Naive thymus-derived CD8-positive, alpha-beta T cell (primary cell): ENCODE measurements around the gene GLI3. TPM values are rescaled to one million over a fixed set of nuclear protein-coding genes. Genes with fewer than 3 reads are reported as not detected.

ENCODE experiments used
- ATAC-seq, 2 donors: fragments of 150-1000 bp; cut with Tn5 transposase in 1 of 2; sonication (Bioruptor Pico), chemical (Tn5 transposase) in 1 of 2; 1 replicate in 1 of 2; 2 replicates in 1 of 2; pipeline ENCODE4 v1.10.0; 2021; ENCODE audit warnings: mild to moderate bottlenecking in 2 of 2, moderate library complexity in 2 of 2
- POLR2A ChIA-PET: fragments of 350-600 bp; sonication (Branson Sonifier 250); formaldehyde crosslinking; loops from one replicate; lab custom pipeline; 2021; ENCODE audit warnings: antibody characterized with exemption; lab: Charles Lee
- DNase-seq, 10 donors: peaks; one replicate each; pipeline versions ENCODE4 v3.0.0 to v3.0.0-alpha.2; 2020 to 2022
- H3K27ac Mint-ChIP-seq, 10 donors: one replicate each; pipeline ENCODE4 v1.8.0; 2020 to 2022; ENCODE audit warnings: mild to moderate bottlenecking in 10 of 10, mixed read lengths in 10 of 10, moderate library complexity in 4 of 10, inconsistent platforms in 1 of 10
- H3K27me3 Mint-ChIP-seq, 5 donors: one replicate each; pipeline ENCODE4 v1.8.0; 2021 to 2022; ENCODE audit warnings: mixed read lengths in 5 of 5
- H3K36me3 Mint-ChIP-seq, 3 donors: one replicate each; pipeline ENCODE4 v1.8.0; 2020 to 2022; ENCODE audit warnings: mixed read lengths in 3 of 3, mild to moderate bottlenecking in 2 of 3, inconsistent platforms in 1 of 3
- H3K4me1 Mint-ChIP-seq, 4 donors: one replicate each; pipeline ENCODE4 v1.8.0; 2021 to 2022; ENCODE audit warnings: mixed read lengths in 4 of 4
- H3K4me3 Mint-ChIP-seq, 10 donors: one replicate each; pipeline ENCODE4 v1.8.0; 2020 to 2022; ENCODE audit warnings: mild to moderate bottlenecking in 10 of 10, mixed read lengths in 10 of 10, moderate library complexity in 6 of 10, inconsistent platforms in 1 of 10
- H3K9me3 Mint-ChIP-seq, 9 donors: one replicate each; pipeline ENCODE4 v1.8.0; 2020 to 2022; ENCODE audit warnings: mixed read lengths in 9 of 9, mild to moderate bottlenecking in 3 of 9, inconsistent platforms in 1 of 9, moderate library complexity in 1 of 9
- polyA plus RNA-seq, 3 donors: library from polyadenylated mRNA; unstranded; fragments of 300-500 nt; fragmentation: Illumina TruSeq; gene quantifications; one replicate each; pipeline ENCODE4 v1.2.3, GENCODE V29; 2021
- total RNA-seq, 8 experiments: library from RNA in 2 of 8; stranded (reverse) in 2 of 8; gene quantifications; one replicate each; pipeline ENCODE4 v1.2.3 and lab custom pipeline; 2021 to 2026

Gene GLI3
- total and polyA plus RNA-seq, 5 experiments from 2014 or later = not detected

GRCh38 chr7:42033480-42033879 is 203.5 kb downstream of the GLI3 start:
- no peak overlapping the region for H3K27ac Mint-ChIP-seq
- no peaks in the 10 kb centered on the region for H3K4me1 Mint-ChIP-seq
- H3K9me3 Mint-ChIP-seq = no peaks in the 10 kb centered on the region
- ATAC-seq = no peak
- POLR2A ChIA-PET = no interaction called here
- DNase-seq = no peak
- H3K4me3 Mint-ChIP-seq = no peak overlapping the region
- no peaks in the 10 kb centered on the region for H3K36me3 Mint-ChIP-seq
- H3K27me3 Mint-ChIP-seq = peaks cover 0 to 10% (median 4%) of the 10 kb centered on the region in 5 donors

- H3K4me3 Mint-ChIP-seq = no peak overlapping the region
- ATAC-seq = no peak
- DNase-seq = no peak
These were observed 207.6 kb downstream of the GLI3 start for GRCh38 chr7:42029405-42029804.

GRCh38 chr7:42027521-42027920 is 209.5 kb downstream of the GLI3 start:
- H3K36me3 Mint-ChIP-seq = no peaks in the 10 kb centered on the region
- no peak overlapping the region for H3K4me3 Mint-ChIP-seq
- no peaks in the 10 kb centered on the region for H3K9me3 Mint-ChIP-seq
- DNase-seq (no peak), ATAC-seq (no peak)
- H3K27me3 Mint-ChIP-seq = peaks cover 0 to 9% (median 0%) of the 10 kb centered on the region in 5 donors
- no peaks in the 10 kb centered on the region for H3K4me1 Mint-ChIP-seq
- no peak overlapping the region for H3K27ac Mint-ChIP-seq
- POLR2A ChIA-PET = no interaction called here

More at GRCh38 chr7:42029405-42029804, 207.6 kb downstream of the GLI3 start:
- Mint-ChIP-seq H3K27me3 (peaks cover 0 to 9% (median 0%) of the 10 kb centered on the region in 5 donors), H3K9me3 (no peaks in the 10 kb centered on the region), H3K4me1 (no peaks in the 10 kb centered on the region), H3K36me3 (no peaks in the 10 kb centered on the region), H3K27ac (peak overlapping the region in 1 of 10 donors; percentile 1)
- POLR2A ChIA-PET = no interaction called here

DNA sequence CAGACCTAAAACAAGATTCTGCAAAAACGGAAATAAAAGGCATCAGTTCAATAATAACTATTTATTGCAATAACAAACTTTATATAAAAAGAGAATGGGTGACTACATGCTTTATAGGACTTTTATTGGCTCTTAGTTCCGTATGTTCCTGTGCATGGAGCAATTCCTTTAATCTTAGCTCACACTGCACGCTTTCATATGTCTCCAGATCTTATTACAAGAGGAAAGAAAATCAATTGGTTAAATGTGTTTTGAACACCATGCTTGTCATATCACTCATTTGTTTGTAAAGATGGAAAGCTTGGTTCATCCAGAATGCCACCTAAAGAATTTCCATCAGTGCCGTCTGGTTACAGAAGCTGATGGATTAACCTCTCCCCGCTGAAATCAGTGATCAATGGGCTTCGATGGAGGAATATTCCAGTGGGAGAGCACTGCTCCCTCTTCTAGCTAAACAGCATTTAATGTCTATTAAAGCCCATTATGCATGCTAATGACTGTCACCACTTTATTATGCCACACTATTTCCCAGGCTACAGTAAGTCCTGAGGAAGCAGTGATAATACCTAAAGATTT is 210.3 kb downstream of the GLI3 start:
- H3K27ac Mint-ChIP-seq = no peak overlapping the region
- ATAC-seq (no peak), DNase-seq (no peak)
- peaks cover 0 to 9% (median 0%) of the 10 kb centered on the region in 5 donors for H3K27me3 Mint-ChIP-seq
- no peaks in the 10 kb centered on the region for H3K9me3 Mint-ChIP-seq
- POLR2A ChIA-PET = no interaction called here
- no peaks in the 10 kb centered on the region for H3K36me3 Mint-ChIP-seq
- no peak overlapping the region for H3K4me3 Mint-ChIP-seq
- H3K4me1 Mint-ChIP-seq = no peaks in the 10 kb centered on the region

- Mint-ChIP-seq H3K4me3 (no peak overlapping the region), H3K4me1 (no peaks in the 10 kb centered on the region), H3K27me3 (peaks cover 0 to 9% (median 0%) of the 10 kb centered on the region in 5 donors), H3K36me3 (no peaks in the 10 kb centered on the region), H3K27ac (no peak overlapping the region), H3K9me3 (no peaks in the 10 kb centered on the region)
- no peak for ATAC-seq
- POLR2A ChIA-PET = no interaction called here
- DNase-seq = no peak
These were observed 211.2 kb downstream of the GLI3 start for GRCh38 chr7:42025635-42026375.

GRCh38 chr7:42024537-42024936 is 212.5 kb downstream of the GLI3 start:
- peaks cover 0 to 17% (median 1%) of the 10 kb centered on the region in 5 donors for H3K27me3 Mint-ChIP-seq
- H3K27ac Mint-ChIP-seq = no peak overlapping the region
- DNase-seq (no peak), ATAC-seq (no peak)
- no peaks in the 10 kb centered on the region for H3K4me1 Mint-ChIP-seq
- POLR2A ChIA-PET = no interaction called here
- H3K36me3 Mint-ChIP-seq = no peaks in the 10 kb centered on the region
- H3K9me3 Mint-ChIP-seq = no peaks in the 10 kb centered on the region
- no peak overlapping the region for H3K4me3 Mint-ChIP-seq

- Mint-ChIP-seq H3K4me1 (no peaks in the 10 kb centered on the region), H3K27ac (no peak overlapping the region), H3K9me3 (no peaks in the 10 kb centered on the region), H3K27me3 (peaks cover 2 to 30% (median 5%) of the 10 kb centered on the region in 5 donors), H3K36me3 (no peaks in the 10 kb centered on the region), H3K4me3 (no peak overlapping the region)
- no peak for DNase-seq
- no peak for ATAC-seq
- POLR2A ChIA-PET = no interaction called here
These were observed 213.7 kb downstream of the GLI3 start for GRCh38 chr7:42023262-42023661.

GRCh38 chr7:42022791-42023190 is 214.2 kb downstream of the GLI3 start:
- DNase-seq (no peak), ATAC-seq (no peak)
- Mint-ChIP-seq H3K27me3 (peaks cover 2 to 34% (median 5%) of the 10 kb centered on the region in 5 donors), H3K4me1 (no peaks in the 10 kb centered on the region), H3K27ac (no peak overlapping the region), H3K36me3 (no peaks in the 10 kb centered on the region), H3K4me3 (no peak overlapping the region), H3K9me3 (no peaks in the 10 kb centered on the region)
- POLR2A ChIA-PET = no interaction called here

GRCh38 chr7:42022056-42022455 is 215.0 kb downstream of the GLI3 start:
- H3K4me1 Mint-ChIP-seq = no peaks in the 10 kb centered on the region
- no peak for ATAC-seq
- H3K9me3 Mint-ChIP-seq = no peaks in the 10 kb centered on the region
- H3K27ac Mint-ChIP-seq = no peak overlapping the region
- H3K27me3 Mint-ChIP-seq = peaks cover 2 to 42% (median 6%) of the 10 kb centered on the region in 5 donors
- POLR2A ChIA-PET = no interaction called here
- no peak overlapping the region for H3K4me3 Mint-ChIP-seq
- no peaks in the 10 kb centered on the region for H3K36me3 Mint-ChIP-seq
- no peak for DNase-seq

GRCh38 chr7:42021631-42022030 is 215.4 kb downstream of the GLI3 start:
- Mint-ChIP-seq H3K27me3 (peaks cover 3 to 46% (median 10%) of the 10 kb centered on the region in 5 donors), H3K4me1 (no peaks in the 10 kb centered on the region), H3K9me3 (peaks cover 0 to 3% (median 0%) of the 10 kb centered on the region in 9 donors), H3K27ac (no peak overlapping the region), H3K36me3 (no peaks in the 10 kb centered on the region), H3K4me3 (no peak overlapping the region)
- DNase-seq = no peak
- no peak for ATAC-seq
- POLR2A ChIA-PET = no interaction called here

DNA sequence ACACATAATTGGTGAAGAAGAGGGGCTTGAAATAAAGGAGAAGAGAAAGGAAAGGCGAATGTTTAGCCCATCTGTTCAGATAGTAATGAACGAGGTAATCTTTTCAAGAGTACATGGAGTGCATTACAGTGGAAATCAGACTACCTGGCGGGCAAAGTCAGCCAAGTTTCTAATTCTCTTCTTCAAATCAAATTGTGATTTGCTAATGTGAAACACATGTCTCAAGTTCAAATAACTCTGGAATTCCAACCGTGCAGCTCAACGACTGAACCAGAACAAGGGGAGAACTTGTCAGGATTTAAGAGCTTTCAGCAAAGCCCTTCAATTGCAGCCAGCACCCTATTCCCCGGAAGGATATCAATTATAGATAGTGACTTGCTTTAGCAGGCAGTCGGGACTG is 216.9 kb downstream of the GLI3 start:
- Mint-ChIP-seq H3K4me1 (no peaks in the 10 kb centered on the region), H3K27me3 (peaks cover 4 to 43% (median 12%) of the 10 kb centered on the region in 5 donors), H3K9me3 (peaks cover 0 to 8% (median 0%) of the 10 kb centered on the region in 9 donors), H3K27ac (no peak overlapping the region), H3K4me3 (no peak overlapping the region), H3K36me3 (no peaks in the 10 kb centered on the region)
- ATAC-seq (no peak), DNase-seq (no peak)
- POLR2A ChIA-PET = no interaction called here

DNA sequence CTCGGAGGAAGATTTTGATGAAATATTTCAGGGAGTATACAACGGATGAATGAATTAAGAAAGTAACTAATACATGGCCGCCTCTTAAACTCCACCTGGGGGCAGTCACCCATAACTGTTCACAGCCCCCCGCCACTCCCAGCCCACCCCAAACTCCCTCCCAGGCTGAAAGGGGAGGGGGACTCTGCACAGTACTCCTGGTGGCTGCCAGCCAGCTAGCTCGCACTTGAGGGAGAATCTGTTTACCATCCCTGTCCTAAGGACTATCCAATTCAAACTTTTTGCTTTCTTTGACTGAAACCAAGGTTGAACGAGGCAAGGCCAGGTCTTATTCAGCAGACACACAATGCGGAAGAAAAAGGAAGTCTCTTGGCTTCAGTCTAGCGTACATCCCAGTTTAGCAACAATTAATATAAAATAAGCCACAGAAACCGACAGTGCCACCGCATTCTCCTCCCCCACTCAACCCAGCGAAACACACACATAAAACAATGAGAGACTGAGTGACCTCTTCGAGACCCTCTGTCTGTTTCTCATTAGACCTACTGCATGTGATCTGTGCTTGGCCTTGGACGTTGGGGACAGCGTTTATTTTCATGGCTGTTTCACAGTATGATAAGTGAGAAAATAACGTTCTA is 219.5 kb downstream of the GLI3 start:
- no peak for DNase-seq
- Mint-ChIP-seq H3K9me3 (peaks cover 3 to 19% (median 13%) of the 10 kb centered on the region in 9 donors), H3K4me3 (no peak overlapping the region), H3K27me3 (peaks cover 6 to 43% (median 14%) of the 10 kb centered on the region in 5 donors), H3K4me1 (no peaks in the 10 kb centered on the region), H3K36me3 (peaks cover 0 to 12% (median 0%) of the 10 kb centered on the region in 3 donors), H3K27ac (no peak overlapping the region)
- no peak for ATAC-seq
- POLR2A ChIA-PET = no interaction called here

GRCh38 chr7:42016517-42016916 is 220.5 kb downstream of the GLI3 start:
- H3K4me3 Mint-ChIP-seq = no peak overlapping the region
- peaks cover 7 to 43% (median 14%) of the 10 kb centered on the region in 5 donors for H3K27me3 Mint-ChIP-seq
- DNase-seq (no peak), ATAC-seq (no peak)
- no peaks in the 10 kb centered on the region for H3K4me1 Mint-ChIP-seq
- peaks cover 3 to 19% (median 13%) of the 10 kb centered on the region in 9 donors for H3K9me3 Mint-ChIP-seq
- H3K27ac Mint-ChIP-seq = no peak overlapping the region
- POLR2A ChIA-PET = no interaction called here
- H3K36me3 Mint-ChIP-seq = peaks cover 0 to 12% (median 0%) of the 10 kb centered on the region in 3 donors
